SK-N-DZ (cell line): ENCODE results near the gene CWF19L2.
"Not testable (repeated sequence)": the region's sequence is repeated elsewhere in the genome, so short reads cannot be mapped to it uniquely, and the experiment has no call there.

ENCODE experiments used
- DNase-seq: peaks from one replicate; pipeline ENCODE4 v3.0.0-alpha.2; 2015; ENCODE audit warnings: low spot score

The CWF19L2 gene

GRCh38 chr11:107439586-107440167, 17.9 kb downstream of the CWF19L2 start:
- DNase-seq, result no peak

DNA sequence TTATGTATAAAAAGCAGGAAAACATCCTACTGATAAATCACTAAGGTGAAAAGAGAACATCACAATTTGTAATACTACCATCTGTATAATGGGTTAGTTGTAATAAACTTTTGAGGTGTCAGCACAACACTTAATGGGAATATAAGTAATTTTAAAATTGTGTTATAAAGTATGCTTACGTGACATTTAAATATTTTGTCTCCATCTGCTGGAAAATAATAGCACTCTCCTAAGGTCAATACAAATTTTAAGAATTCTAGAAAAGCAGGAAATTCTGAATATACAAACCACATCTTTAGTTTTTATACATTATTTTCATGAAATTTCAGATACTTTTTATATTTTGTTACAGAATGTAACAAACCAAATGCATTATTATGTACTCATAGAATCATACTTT, 19.5 kb downstream of the CWF19L2 start:
- DNase-seq, result no peak

GRCh38 chr11:107430525-107430924, 27.1 kb downstream of the CWF19L2 start:
- DNase-seq, result no peak

GRCh38 chr11:107427569-107428180, 29.9 kb downstream of the CWF19L2 start:
- no peak for DNase-seq

GRCh38 chr11:107413352-107413751, 44.3 kb downstream of the CWF19L2 start:
- no peak for DNase-seq

DNA sequence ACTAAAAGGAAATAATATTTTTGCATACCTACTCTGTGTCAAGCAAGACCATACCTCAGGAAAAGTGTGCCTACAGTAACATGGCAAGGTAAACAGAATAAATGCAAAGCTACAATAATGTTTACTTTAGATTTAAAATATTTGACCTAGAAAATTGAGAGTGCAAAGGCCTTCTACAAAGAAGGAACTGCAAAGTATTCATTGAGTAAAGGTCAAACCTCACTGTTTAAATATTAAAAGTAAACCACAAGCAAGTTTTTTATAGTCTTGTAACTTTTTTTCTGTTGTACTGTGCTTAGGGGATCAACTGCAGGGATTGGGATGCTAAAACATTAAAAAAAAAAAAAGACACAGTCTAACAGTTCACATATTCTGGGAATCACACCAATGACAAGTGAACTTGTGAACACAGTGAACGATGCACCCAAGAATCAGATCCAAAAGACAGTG, 48.8 kb downstream of the CWF19L2 start:
- DNase-seq, result no peak

- DNase-seq, result no peak
These were observed 52.4 kb downstream of the CWF19L2 start for GRCh38 chr11:107405260-107405659.

DNA sequence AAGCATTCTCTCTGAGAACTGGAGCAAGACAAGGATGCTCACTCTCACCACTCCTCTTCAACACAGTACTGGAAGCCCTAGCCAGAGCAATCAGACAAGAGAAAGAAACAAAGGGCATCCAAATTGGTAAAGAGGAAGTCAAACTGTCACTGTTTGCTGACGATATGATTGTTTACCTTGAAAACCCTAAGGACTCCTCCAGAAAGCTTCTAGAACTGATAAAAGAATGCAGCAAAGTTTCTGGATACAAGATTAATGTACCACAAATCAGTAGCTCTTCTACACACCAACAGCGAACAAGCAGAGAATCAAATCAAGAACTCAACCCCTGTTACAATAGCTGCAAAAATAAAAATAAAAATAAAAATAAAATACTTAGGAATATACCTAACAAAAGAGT, 56.5 kb downstream of the CWF19L2 start:
- DNase-seq, result not testable (repeated sequence)

- no peak for DNase-seq
These were observed 60.3 kb downstream of the CWF19L2 start for GRCh38 chr11:107397357-107397756.

GRCh38 chr11:107392611-107393010, 65.0 kb downstream of the CWF19L2 start:
- DNase-seq, result no peak

GRCh38 chr11:107390701-107391100, 66.9 kb downstream of the CWF19L2 start:
- not testable (repeated sequence) for DNase-seq

DNA sequence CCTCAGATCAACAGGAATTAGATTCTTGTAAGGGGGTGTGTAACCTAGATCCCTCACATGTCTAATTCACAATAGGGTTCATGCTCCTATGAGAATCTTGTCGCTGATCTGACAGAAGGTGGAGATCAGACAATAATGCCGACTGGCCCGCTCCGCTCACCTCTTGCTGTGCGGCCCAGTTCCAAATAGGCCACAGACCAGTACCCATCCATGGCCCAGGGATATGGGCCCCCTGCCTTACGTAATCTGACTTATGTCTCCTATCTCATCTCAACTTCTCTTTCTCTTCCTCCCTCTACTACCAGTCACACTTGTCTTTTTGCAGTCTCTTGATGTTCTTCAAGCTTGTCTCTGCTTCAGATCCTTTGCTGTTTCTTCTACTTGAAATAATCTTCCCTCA, 70.0 kb downstream of the CWF19L2 start:
- no peak for DNase-seq

GRCh38 chr11:107385361-107385981, 72.2 kb downstream of the CWF19L2 start:
- DNase-seq, result no peak

- DNase-seq, result no peak
These were observed 73.3 kb downstream of the CWF19L2 start for GRCh38 chr11:107384144-107384852.

DNA sequence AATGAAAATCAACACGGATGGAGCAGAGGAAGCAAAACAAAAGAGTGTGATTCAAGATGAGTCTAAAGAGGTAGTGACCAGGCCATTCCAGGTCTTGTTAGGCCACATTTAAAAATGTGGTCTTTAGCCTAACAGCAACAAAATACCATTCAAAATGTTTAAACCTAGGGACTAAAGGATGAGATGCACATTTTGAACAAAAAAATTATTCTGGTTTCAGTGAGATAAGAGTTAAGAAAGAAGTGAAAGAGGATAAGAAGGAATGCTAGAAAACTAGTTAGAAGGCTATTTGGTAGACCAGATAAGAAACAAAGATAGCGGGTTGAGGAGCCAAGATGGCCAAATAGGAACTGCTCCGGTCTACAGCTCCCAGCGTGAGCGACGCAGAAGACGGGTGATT, 85.2 kb downstream of the CWF19L2 start:
- DNase-seq, result no peak

DNA sequence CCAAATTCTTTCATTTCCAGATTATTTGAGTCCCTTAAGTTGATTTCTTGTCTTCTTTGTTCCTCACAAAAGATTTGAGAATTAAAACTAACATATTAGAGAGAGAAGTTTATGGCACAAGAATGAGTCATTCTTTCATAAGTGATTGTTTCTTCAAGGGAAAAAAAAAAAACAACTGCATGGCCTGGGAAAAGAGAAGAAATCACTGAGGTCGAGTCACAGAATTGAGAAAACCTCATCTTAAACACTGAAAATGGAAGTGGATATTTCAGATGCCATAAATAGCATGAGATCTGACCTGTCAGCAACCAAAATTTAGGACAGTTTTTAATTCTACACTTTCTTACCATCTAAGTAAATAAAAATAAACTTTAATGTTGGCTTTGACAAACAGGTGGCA, 87.2 kb downstream of the CWF19L2 start:
- no peak for DNase-seq

DNA sequence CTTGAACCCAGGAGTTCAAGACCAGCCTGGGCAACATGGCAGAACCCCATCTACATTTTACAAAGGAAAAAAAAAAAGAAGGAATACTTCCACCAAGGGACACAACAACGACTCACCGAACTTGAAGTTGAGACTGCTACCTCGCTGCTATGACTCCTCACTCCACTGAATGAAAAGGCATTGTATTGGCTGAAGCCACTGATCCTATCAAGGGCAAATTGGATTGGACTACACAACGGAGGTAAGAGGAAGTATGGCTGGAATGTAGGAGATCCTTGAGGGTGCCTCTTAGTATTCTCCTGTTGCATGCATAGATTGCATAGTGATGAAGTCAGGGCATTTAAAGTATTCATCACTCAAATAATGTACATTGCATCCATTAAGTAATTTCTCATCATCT, 97.9 kb downstream of the CWF19L2 start:
- no peak for DNase-seq

- DNase-seq, result no peak
These were observed 99.7 kb downstream of the CWF19L2 start for GRCh38 chr11:107357877-107358276.

GRCh38 chr11:107354780-107355179, 102.8 kb downstream of the CWF19L2 start:
- DNase-seq, result no peak

DNA sequence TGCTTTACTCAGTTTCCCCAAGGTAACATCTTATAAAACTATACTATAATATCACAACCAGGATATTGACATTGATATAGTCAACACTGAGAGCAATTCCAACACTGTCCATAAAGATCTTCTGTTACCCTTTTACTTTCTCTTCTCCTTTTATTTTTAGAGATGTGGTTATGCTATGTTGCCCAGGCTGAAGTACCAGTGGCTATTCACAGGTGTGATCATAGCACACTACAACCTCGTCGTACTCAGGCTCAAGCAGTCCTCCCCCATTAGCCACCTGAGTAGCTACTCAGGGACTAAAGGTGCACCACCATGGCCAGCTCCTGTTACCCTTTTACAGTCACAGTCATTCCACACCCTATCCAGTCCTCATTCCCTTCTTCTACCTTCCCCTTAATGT, 119.7 kb downstream of the CWF19L2 start:
- DNase-seq, result no peak

- DNase-seq, result no peak
These were observed 125.9 kb downstream of the CWF19L2 start for GRCh38 chr11:107331728-107332127.

GRCh38 chr11:107329164-107329563, 128.5 kb downstream of the CWF19L2 start:
- DNase-seq, result no peak

DNA sequence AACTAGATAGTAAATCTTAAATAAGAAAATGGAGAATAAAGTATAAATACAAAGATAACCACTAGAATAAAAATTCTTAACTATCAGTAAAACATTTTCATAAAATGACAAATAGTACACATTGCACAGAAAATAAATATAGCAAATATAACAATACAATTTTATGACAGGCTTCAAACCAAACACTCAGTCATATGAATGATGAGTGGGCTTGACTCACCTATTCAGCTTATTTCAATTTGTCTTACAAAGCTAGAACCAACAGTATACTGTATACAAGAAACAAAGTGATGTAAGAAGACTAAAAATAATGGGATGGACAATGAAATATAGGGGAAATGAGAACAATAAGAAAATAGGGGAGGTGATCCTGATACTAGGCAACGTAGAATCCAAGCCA, 141.2 kb downstream of the CWF19L2 start:
- DNase-seq, result no peak
